ENCODE measurements around the gene RAB35.
A peak's percentile ranks its signal among the peaks of the same experiment; 100 is the strongest.

RAB35 gene

DNA sequence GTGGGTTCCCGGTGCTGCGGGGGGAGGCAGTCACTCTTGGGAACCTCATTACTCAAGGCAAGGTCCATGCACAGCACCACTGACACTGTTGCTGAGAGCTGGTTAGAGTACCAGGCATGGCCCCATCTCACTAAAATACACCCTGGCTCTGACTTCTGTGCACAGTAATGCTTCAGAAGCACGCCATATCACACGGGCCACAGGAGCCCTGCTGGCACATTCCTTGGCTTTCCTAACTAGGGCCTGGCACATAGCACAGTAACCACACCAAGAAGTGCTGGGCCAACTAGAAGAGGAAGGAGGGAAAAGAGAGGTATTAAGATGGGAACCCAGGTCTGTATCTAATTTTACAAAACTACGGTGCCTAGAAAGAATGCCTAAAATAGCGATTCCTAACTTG, 13.5 kb upstream of the RAB35 start:
- in situ Hi-C loops (cut with MboI; ENCODE audit: low pct_unique_long_range_greater_than_20kb, low sequenced_read_pairs, unreplicated experiment) = no loop called here
- TF ChIP-seq, protein P1, sequence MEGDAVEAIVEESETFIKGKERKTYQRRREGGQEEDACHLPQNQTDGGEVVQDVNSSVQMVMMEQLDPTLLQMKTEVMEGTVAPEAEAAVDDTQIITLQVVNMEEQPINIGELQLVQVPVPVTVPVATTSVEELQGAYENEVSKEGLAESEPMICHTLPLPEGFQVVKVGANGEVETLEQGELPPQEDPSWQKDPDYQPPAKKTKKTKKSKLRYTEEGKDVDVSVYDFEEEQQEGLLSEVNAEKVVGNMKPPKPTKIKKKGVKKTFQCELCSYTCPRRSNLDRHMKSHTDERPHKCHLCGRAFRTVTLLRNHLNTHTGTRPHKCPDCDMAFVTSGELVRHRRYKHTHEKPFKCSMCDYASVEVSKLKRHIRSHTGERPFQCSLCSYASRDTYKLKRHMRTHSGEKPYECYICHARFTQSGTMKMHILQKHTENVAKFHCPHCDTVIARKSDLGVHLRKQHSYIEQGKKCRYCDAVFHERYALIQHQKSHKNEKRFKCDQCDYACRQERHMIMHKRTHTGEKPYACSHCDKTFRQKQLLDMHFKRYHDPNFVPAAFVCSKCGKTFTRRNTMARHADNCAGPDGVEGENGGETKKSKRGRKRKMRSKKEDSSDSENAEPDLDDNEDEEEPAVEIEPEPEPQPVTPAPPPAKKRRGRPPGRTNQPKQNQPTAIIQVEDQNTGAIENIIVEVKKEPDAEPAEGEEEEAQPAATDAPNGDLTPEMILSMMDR (IDR thresholded peaks at IDR 0.05; ENCODE audit: extremely low read depth, insufficient read depth, missing control alignments) = no peak

DNA sequence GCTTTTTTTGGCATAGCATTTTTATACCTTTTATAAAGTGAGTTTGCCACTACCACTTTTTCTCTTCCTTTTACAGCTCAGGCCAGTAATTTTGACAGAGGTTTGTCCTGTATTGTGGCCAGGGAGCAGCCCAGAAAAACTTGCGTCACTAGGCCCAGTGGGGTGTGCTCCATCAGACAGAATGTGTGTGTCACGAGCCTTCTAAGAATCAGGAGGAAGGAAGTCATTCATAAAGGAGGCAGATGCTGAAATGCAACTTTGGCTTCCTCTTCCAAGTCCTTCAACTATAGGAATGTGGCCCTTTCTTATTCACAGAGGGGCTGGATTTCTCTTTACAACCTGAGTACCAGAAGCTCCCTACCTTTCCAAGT, 10.1 kb upstream of the RAB35 start:
- in situ Hi-C loops (cut with MboI; ENCODE audit: low pct_unique_long_range_greater_than_20kb, low sequenced_read_pairs, unreplicated experiment) = no loop called here
- TF ChIP-seq, protein P1 (IDR thresholded peaks at IDR 0.05; ENCODE audit: extremely low read depth, insufficient read depth, missing control alignments) = no peak
- no peak for DNase-seq (ENCODE audit: low spot score)

More for the DNA sequence above, 13.5 kb upstream of the RAB35 start:
- DNase-seq (ENCODE audit: low spot score) = no peak

DNA sequence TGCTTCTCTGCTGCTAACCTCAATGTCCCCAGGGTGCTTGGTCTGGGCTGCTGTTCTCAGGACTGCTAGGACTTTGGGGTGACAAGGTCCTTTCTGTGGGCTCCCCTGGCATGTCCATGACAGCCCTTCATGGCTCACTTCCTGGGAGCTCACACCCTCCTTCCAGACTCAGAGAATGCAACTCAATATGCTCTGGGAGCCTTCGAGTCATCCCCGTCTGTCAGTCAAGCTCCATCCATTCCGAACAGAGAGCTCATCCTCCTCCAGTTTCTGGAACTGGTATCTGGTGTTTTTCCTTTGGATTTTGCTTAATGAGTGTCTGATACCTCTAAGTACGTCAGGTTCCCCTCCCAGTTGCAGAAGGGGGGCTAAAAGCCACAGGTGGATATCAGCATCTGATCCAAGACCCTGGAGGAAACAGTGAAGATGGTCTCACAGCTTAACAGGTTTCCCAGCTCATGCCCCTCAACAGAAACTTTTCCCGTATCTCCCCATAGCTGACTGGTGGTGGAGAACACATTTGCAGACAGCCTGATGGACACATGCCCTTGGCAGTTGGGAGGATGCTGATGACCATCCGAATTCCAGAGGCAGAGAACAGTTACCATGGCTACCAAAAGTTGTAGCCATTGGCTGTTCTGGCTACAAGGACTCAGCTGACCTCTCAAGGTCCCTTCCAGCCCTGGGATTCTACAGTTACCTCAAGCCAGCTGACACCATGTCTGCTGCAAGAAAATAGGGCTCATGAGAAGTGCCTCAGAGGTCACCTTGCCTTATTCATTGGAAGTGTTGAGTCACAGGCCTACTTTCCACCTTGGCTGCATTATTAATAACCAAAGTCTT, 9.5 kb upstream of the RAB35 start:
- TF ChIP-seq, protein P1 (IDR thresholded peaks at IDR 0.05; ENCODE audit: extremely low read depth, insufficient read depth, missing control alignments) = no peak
- DNase-seq (ENCODE audit: low spot score) = no peak
- in situ Hi-C loops (cut with MboI; ENCODE audit: low pct_unique_long_range_greater_than_20kb, low sequenced_read_pairs, unreplicated experiment) = no loop called here

DNA sequence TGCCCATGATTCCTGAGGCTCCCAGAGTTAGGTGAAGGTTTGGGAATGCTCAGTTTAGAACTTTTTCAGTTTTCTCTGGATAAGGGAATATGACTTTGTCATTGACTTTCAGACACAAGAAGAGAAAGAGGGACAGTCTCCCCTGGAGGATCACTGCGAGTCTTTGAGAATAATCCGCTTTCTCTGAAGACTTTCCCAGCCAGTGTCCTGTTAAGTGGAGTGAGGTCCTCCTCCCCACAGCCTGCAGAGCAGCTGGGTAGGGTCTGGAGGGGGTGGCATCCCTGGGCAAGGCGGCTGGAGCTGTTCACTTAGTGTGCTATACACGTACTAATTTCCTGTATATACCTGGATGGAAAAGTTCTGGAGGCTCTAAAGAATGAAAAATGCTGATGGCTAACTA, 8.5 kb upstream of the RAB35 start:
- in situ Hi-C loops (cut with MboI; ENCODE audit: low pct_unique_long_range_greater_than_20kb, low sequenced_read_pairs, unreplicated experiment) = no loop called here
- DNase-seq (ENCODE audit: low spot score) = no peak
- TF ChIP-seq, protein P1 (IDR thresholded peaks at IDR 0.05; ENCODE audit: extremely low read depth, insufficient read depth, missing control alignments) = no peak

GRCh38 chr12:120121766-120122293, 5.3 kb upstream of the RAB35 start:
- peak; percentile 62 for DNase-seq (ENCODE audit: low spot score)
- TF ChIP-seq, protein P1 (IDR thresholded peaks at IDR 0.05; ENCODE audit: extremely low read depth, insufficient read depth, missing control alignments) = no peak
- in situ Hi-C loops (cut with MboI; ENCODE audit: low pct_unique_long_range_greater_than_20kb, low sequenced_read_pairs, unreplicated experiment) = no loop called here

DNA sequence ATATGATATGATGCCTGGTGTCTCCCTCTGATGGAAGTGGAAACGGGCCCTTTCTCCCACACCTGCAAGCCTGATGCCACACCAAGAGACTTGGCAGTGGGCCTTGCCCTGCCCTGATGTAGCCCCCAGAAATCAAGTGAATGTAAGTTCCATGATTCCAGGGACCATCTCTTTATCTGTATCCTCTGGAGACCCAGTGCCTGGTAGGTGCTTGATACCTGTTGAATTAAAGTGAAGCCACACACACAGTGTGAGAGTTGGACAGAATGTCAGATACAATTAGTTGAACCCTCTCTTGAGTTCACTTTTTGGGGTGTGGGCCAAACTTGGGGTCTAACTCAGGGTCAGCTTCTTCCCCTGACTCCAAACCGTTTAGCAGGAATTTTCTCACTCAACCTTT, 4.8 kb upstream of the RAB35 start:
- TF ChIP-seq, protein P1 (IDR thresholded peaks at IDR 0.05; ENCODE audit: extremely low read depth, insufficient read depth, missing control alignments) = no peak

More for the DNA sequence above, 4.8 kb upstream of the RAB35 start:
- no peak for DNase-seq (ENCODE audit: low spot score)
- in situ Hi-C loops (cut with MboI; ENCODE audit: low pct_unique_long_range_greater_than_20kb, low sequenced_read_pairs, unreplicated experiment) = no loop called here

All from GM13977 (cell line).